HepG2 (cell line): Measurements from ENCODE around the gene CACNA2D3. TPM values are rescaled to one million over a fixed set of nuclear protein-coding genes. Genes with fewer than 3 reads are reported as not detected.
A peak's percentile ranks its signal among the peaks of the same experiment; 100 is the strongest.

Source experiments
- JUN ChIP-seq: sonication (generic); formaldehyde crosslinking; IDR thresholded peaks from 2 replicates; pipeline ENCODE4 v1.4.0; 2020; ENCODE audit warnings: mild to moderate bottlenecking, missing genetic modification reagents
- MYNN ChIP-seq: sonication (generic); formaldehyde crosslinking; IDR thresholded peaks from 2 replicates; pipeline ENCODE4 v1.4.0; 2020; ENCODE audit warnings: mild to moderate bottlenecking, low read depth, missing genetic modification reagents
- RBM22 ChIP-seq: fragments of 200-400 bp; formaldehyde crosslinking; optimal IDR thresholded peaks from 2 replicates; pipeline ENCODE3; 2017; ENCODE audit warnings: mild to moderate bottlenecking, low read length, moderate library complexity
- SIX4 ChIP-seq: sonication (generic); formaldehyde crosslinking; IDR thresholded peaks from 2 replicates; pipeline ENCODE4 v1.4.0; 2020; ENCODE audit warnings: missing genetic modification reagents
- ZBTB1 ChIP-seq: sonication (generic); formaldehyde crosslinking; IDR thresholded peaks from 2 replicates; pipeline ENCODE4 v1.4.0; 2020; ENCODE audit warnings: missing genetic modification reagents, borderline replicate concordance
- ZNF256 ChIP-seq: sonication (generic); formaldehyde crosslinking; conservative IDR thresholded peaks from 2 replicates; pipeline ENCODE4 v1.4.0; 2020; ENCODE audit warnings: missing genetic modification reagents
- ZNF335 ChIP-seq: sonication (generic); formaldehyde crosslinking; IDR thresholded peaks from 2 replicates; pipeline ENCODE4 v1.4.0; 2020; ENCODE audit warnings: missing genetic modification reagents
- ZNF432 ChIP-seq: sonication (generic); formaldehyde crosslinking; IDR thresholded peaks from 2 replicates; pipeline ENCODE4 v1.5.0; 2020; ENCODE audit warnings: missing genetic modification reagents, mild to moderate bottlenecking, borderline replicate concordance
- ZNF501 ChIP-seq: sonication (generic); formaldehyde crosslinking; IDR thresholded peaks from 2 replicates; pipeline ENCODE4 v1.5.1; 2020; ENCODE audit warnings: mild to moderate bottlenecking, moderate library complexity, missing genetic modification reagents
- ZNF839 ChIP-seq: sonication (generic); formaldehyde crosslinking; IDR thresholded peaks from 2 replicates; pipeline ENCODE4 v1.4.0; 2020; ENCODE audit warnings: missing genetic modification reagents, mild to moderate bottlenecking, borderline replicate concordance
- polyA plus RNA-seq, 8 experiments: library from polyadenylated mRNA; depleted of rRNA in 3 of 8; stranded (reverse) in 7 of 8; unstranded in 1 of 8; fragments of >200 nt; fragmentation: Illumina TruSeq in 4 of 8; extraction: Trizol in 4 of 8; gene quantifications; 2 replicates each; pipeline versions ENCODE4 v1.2.1 to v1.2.3, GENCODE V29; 2011 to 2016; ENCODE audit warnings: low read depth in 4 of 8, missing spikeins in 1 of 8, mixed read lengths in 1 of 8; ENCODE audit not compliant: insufficient read depth in 1 of 8
- total RNA-seq, 5 experiments: library from RNA; depleted of rRNA; stranded (reverse); fragments of >200 nt; fragmentation: Illumina TruSeq; extraction: Trizol; gene quantifications; 2 replicates each; pipeline ENCODE4 v1.2.3, GENCODE V29; 2016; ENCODE audit warnings: low read depth in 1 of 5
- TF ChIP-seq, protein P1 (sequence below), 2 experiments: fragments of 450-650 bp in 1 of 2; sonication (generic) in 1 of 2; formaldehyde crosslinking; IDR thresholded peaks; 2 replicates each; pipeline versions ENCODE4 v1.5.0 to v1.8.0; 2020 to 2022; ENCODE audit warnings: mild to moderate bottlenecking in 1 of 2, missing genetic modification reagents in 1 of 2
- TF ChIP-seq, protein P2 (sequence below): sonication (generic); formaldehyde crosslinking; IDR thresholded peaks from 2 replicates; pipeline ENCODE4 v1.4.0; 2020; ENCODE audit warnings: mild to moderate bottlenecking, missing genetic modification reagents
- TF ChIP-seq, protein P3 (sequence below): IDR thresholded peaks from 2 replicates; pipeline ENCODE4 v1.6.1; 2016; ENCODE audit warnings: missing biosample characterization, missing genetic modification reagents, low read depth
- TF ChIP-seq, protein P4 (sequence below): conservative IDR thresholded peaks from 2 replicates; pipeline ENCODE4 v1.6.1; 2018; ENCODE audit warnings: missing genetic modification reagents
- TF ChIP-seq, protein P5 (sequence below): sonication (generic); formaldehyde crosslinking; conservative IDR thresholded peaks from 2 replicates; pipeline ENCODE4 v1.8.0; 2022; ENCODE audit warnings: low read depth, missing genetic modification reagents
- TF ChIP-seq, protein P6 (sequence below): sonication (generic); formaldehyde crosslinking; IDR thresholded peaks from 2 replicates; pipeline ENCODE4 v1.9.0; 2021; ENCODE audit warnings: missing genetic modification reagents, mild to moderate bottlenecking, borderline replicate concordance

The CACNA2D3 gene
- total and polyA plus RNA-seq, 2 of the 13 experiments (the other 11 are each of a cell fraction or from before 2014, with no cell fraction given) = not detected

DNA sequence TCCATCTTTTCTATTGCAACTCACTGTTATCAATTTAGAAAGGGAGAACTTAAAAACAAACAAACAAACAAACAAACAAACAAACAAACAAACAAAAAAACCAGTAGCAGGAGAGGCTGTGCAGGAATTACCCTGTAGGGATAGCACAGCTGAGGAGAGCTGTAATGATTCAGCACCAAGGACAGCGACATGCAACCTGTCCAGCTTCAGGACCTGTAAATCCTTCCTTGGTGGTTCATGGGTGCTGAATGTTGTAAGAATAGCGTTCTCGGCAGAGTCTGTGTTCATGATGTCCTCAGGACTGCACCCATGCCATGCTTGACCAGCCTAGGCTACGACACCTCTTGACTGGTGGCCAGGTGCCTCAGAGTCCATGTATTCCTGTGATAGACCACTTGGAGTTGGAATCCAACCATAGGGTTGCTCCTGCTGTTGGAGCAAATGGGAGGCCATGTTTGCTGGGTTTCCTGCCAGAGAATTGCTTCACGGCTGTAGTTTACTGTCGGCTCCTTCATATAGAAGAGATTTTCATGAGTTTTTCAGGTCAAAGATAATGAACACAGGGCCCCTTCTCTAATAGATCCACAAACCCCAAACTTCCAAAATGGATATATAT, 65.9 kb downstream of the CACNA2D3 start (continued):
- TF ChIP-seq, protein P1, sequence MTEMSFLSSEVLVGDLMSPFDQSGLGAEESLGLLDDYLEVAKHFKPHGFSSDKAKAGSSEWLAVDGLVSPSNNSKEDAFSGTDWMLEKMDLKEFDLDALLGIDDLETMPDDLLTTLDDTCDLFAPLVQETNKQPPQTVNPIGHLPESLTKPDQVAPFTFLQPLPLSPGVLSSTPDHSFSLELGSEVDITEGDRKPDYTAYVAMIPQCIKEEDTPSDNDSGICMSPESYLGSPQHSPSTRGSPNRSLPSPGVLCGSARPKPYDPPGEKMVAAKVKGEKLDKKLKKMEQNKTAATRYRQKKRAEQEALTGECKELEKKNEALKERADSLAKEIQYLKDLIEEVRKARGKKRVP (CRISPR knock-in tag; IDR thresholded peaks at IDR 0.05) = no peak
- TF ChIP-seq ZNF501 (CRISPR knock-in tag) = no peak
- no peak for TF ChIP-seq MYNN (CRISPR knock-in tag)
- TF ChIP-seq, protein P2, sequence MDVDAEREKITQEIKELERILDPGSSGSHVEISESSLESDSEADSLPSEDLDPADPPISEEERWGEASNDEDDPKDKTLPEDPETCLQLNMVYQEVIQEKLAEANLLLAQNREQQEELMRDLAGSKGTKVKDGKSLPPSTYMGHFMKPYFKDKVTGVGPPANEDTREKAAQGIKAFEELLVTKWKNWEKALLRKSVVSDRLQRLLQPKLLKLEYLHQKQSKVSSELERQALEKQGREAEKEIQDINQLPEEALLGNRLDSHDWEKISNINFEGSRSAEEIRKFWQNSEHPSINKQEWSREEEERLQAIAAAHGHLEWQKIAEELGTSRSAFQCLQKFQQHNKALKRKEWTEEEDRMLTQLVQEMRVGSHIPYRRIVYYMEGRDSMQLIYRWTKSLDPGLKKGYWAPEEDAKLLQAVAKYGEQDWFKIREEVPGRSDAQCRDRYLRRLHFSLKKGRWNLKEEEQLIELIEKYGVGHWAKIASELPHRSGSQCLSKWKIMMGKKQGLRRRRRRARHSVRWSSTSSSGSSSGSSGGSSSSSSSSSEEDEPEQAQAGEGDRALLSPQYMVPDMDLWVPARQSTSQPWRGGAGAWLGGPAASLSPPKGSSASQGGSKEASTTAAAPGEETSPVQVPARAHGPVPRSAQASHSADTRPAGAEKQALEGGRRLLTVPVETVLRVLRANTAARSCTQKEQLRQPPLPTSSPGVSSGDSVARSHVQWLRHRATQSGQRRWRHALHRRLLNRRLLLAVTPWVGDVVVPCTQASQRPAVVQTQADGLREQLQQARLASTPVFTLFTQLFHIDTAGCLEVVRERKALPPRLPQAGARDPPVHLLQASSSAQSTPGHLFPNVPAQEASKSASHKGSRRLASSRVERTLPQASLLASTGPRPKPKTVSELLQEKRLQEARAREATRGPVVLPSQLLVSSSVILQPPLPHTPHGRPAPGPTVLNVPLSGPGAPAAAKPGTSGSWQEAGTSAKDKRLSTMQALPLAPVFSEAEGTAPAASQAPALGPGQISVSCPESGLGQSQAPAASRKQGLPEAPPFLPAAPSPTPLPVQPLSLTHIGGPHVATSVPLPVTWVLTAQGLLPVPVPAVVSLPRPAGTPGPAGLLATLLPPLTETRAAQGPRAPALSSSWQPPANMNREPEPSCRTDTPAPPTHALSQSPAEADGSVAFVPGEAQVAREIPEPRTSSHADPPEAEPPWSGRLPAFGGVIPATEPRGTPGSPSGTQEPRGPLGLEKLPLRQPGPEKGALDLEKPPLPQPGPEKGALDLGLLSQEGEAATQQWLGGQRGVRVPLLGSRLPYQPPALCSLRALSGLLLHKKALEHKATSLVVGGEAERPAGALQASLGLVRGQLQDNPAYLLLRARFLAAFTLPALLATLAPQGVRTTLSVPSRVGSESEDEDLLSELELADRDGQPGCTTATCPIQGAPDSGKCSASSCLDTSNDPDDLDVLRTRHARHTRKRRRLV (CRISPR knock-in tag) = no peak
- TF ChIP-seq ZNF335 = peak; percentile 71; the same call in 1 of the 2 replicates
- TF ChIP-seq ZNF839 = no peak
- TF ChIP-seq RBM22 = no peak
- TF ChIP-seq SIX4 = peak; percentile 76; the same call in 1 of the 2 replicates
- TF ChIP-seq, protein P3, sequence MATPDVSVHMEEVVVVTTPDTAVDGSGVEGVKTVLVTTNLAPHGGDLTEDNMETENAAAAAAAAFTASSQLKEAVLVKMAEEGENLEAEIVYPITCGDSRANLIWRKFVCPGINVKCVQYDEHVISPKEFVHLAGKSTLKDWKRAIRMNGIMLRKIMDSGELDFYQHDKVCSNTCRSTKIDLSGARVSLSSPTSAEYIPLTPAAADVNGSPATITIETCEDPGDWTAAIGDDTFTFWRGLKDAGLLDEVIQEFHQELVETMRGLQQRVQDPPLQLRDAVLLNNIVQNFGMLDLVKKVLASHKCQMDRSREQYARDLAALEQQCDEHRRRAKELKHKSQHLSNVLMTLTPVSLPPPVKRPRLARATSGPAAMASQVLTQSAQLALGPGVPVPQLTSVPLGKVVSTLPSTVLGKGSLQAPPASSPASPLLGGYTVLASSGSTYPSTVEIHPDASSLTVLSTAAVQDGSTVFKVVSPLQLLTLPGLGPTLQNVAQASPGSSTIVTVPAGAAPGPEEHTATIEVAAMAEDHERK = no peak
- 0 out of 2 replicates have a peak, but pooled peaks have one; percentile 22 for TF ChIP-seq ZNF256 (CRISPR knock-in tag)
- no peak; the same call in 1 of the 2 replicates for TF ChIP-seq ZBTB1
- no peak for TF ChIP-seq JUN
- TF ChIP-seq, protein P4, sequence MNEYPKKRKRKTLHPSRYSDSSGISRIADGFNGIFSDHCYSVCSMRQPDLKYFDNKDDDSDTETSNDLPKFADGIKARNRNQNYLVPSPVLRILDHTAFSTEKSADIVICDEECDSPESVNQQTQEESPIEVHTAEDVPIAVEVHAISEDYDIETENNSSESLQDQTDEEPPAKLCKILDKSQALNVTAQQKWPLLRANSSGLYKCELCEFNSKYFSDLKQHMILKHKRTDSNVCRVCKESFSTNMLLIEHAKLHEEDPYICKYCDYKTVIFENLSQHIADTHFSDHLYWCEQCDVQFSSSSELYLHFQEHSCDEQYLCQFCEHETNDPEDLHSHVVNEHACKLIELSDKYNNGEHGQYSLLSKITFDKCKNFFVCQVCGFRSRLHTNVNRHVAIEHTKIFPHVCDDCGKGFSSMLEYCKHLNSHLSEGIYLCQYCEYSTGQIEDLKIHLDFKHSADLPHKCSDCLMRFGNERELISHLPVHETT (CRISPR knock-in tag) = no peak
- TF ChIP-seq, protein P5, sequence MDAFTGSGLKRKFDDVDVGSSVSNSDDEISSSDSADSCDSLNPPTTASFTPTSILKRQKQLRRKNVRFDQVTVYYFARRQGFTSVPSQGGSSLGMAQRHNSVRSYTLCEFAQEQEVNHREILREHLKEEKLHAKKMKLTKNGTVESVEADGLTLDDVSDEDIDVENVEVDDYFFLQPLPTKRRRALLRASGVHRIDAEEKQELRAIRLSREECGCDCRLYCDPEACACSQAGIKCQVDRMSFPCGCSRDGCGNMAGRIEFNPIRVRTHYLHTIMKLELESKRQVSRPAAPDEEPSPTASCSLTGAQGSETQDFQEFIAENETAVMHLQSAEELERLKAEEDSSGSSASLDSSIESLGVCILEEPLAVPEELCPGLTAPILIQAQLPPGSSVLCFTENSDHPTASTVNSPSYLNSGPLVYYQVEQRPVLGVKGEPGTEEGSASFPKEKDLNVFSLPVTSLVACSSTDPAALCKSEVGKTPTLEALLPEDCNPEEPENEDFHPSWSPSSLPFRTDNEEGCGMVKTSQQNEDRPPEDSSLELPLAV (CRISPR knock-in tag) = no peak
- TF ChIP-seq, protein P6, sequence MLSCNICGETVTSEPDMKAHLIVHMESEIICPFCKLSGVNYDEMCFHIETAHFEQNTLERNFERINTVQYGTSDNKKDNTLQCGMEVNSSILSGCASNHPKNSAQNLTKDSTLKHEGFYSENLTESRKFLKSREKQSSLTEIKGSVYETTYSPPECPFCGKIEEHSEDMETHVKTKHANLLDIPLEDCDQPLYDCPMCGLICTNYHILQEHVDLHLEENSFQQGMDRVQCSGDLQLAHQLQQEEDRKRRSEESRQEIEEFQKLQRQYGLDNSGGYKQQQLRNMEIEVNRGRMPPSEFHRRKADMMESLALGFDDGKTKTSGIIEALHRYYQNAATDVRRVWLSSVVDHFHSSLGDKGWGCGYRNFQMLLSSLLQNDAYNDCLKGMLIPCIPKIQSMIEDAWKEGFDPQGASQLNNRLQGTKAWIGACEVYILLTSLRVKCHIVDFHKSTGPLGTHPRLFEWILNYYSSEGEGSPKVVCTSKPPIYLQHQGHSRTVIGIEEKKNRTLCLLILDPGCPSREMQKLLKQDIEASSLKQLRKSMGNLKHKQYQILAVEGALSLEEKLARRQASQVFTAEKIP (CRISPR knock-in tag) = no peak
- TF ChIP-seq ZNF432 (CRISPR knock-in tag) = no peak
